SK-N-SH treated with all-trans-retinoic acid at 6 μM for 48 hours (cell line): ENCODE results near the gene SPOCK1.

Experiments
- ARNTL ChIP-seq: fragments of 450-650 bp; formaldehyde crosslinking; IDR thresholded peaks from 2 replicates; pipeline ENCODE4 v1.5.0; 2020; ENCODE audit warnings: low read depth, mild to moderate bottlenecking, moderate library complexity, borderline replicate concordance
- BACH2 ChIP-seq: fragments of 250-450 bp; sonication (Bioruptor Pico); IDR thresholded peaks from 2 replicates; pipeline ENCODE4 v1.9.0; 2021; ENCODE audit warnings: mild to moderate bottlenecking, borderline replicate concordance
- OSR1 ChIP-seq: fragments of 250-450 bp; sonication (Bioruptor Pico); IDR thresholded peaks from 2 replicates; pipeline ENCODE4 v1.8.0; 2022; ENCODE audit warnings: moderate library complexity, mild to moderate bottlenecking, inconsistent platforms
- TOX ChIP-seq: fragments of 250-450 bp; sonication (Bioruptor Pico); IDR thresholded peaks from 2 replicates; pipeline ENCODE4 v1.8.0; 2021; ENCODE audit warnings: mild to moderate bottlenecking, moderate library complexity, borderline replicate concordance
- ZNF8 ChIP-seq: fragments of 450-650 bp; formaldehyde crosslinking; IDR thresholded peaks from 2 replicates; pipeline ENCODE4 v1.5.0; 2020; ENCODE audit warnings: mild to moderate bottlenecking, moderate library complexity
- TF ChIP-seq, protein P1 (sequence below): fragments of 250-450 bp; sonication (Bioruptor Pico); IDR thresholded peaks from 2 replicates; pipeline ENCODE4 v1.8.0; 2020; ENCODE audit warnings: mild to moderate bottlenecking, moderate library complexity, borderline replicate concordance
- TF ChIP-seq, protein P2 (sequence below): fragments of 250-450 bp; sonication (Bioruptor Pico); IDR thresholded peaks from 2 replicates; pipeline ENCODE4 v1.5.0; 2020; ENCODE audit warnings: mild to moderate bottlenecking, moderate library complexity

DNA sequence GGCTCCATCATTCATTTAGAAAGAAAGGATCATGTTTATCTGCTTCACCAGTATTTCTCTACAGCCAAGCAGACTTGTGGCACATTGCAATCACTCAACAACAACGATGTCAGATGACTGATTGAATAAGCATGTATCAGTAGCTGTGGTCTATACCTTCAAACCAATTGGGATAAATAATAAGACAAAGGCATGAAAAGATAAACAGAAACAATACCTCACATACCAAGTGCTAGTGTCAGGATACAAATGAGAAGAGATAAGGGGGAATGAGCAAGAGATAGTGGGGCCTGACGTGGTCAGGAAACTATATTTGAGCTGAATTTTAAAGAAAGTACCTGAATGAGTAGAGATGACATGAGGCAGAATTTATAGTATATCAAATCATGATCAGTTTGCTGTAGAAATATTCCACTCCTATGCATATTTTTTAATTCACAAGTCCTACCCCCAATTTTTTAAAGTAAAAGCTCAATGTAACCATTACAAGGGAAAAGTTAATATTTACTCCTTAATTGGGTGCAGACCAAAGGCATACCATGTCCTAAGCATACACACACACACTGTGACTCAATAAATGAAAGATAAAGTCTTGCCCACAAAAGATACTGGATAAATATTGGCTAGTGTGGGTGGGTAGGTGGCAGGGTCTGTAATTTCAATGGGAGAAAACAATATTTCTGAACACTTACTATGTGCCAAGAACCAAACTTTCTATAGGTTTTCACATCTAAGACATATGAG lies 284.5 kb downstream of the SPOCK1 start:
- no peak for TF ChIP-seq ZNF8 (CRISPR knock-in tag)
- TF ChIP-seq, protein P1, sequence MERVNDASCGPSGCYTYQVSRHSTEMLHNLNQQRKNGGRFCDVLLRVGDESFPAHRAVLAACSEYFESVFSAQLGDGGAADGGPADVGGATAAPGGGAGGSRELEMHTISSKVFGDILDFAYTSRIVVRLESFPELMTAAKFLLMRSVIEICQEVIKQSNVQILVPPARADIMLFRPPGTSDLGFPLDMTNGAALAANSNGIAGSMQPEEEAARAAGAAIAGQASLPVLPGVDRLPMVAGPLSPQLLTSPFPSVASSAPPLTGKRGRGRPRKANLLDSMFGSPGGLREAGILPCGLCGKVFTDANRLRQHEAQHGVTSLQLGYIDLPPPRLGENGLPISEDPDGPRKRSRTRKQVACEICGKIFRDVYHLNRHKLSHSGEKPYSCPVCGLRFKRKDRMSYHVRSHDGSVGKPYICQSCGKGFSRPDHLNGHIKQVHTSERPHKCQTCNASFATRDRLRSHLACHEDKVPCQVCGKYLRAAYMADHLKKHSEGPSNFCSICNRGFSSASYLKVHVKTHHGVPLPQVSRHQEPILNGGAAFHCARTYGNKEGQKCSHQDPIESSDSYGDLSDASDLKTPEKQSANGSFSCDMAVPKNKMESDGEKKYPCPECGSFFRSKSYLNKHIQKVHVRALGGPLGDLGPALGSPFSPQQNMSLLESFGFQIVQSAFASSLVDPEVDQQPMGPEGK (CRISPR knock-in tag): no peak
- TF ChIP-seq OSR1 (CRISPR knock-in tag): no peak
- TF ChIP-seq TOX: no peak
- no peak for TF ChIP-seq BACH2
- TF ChIP-seq, protein P2, sequence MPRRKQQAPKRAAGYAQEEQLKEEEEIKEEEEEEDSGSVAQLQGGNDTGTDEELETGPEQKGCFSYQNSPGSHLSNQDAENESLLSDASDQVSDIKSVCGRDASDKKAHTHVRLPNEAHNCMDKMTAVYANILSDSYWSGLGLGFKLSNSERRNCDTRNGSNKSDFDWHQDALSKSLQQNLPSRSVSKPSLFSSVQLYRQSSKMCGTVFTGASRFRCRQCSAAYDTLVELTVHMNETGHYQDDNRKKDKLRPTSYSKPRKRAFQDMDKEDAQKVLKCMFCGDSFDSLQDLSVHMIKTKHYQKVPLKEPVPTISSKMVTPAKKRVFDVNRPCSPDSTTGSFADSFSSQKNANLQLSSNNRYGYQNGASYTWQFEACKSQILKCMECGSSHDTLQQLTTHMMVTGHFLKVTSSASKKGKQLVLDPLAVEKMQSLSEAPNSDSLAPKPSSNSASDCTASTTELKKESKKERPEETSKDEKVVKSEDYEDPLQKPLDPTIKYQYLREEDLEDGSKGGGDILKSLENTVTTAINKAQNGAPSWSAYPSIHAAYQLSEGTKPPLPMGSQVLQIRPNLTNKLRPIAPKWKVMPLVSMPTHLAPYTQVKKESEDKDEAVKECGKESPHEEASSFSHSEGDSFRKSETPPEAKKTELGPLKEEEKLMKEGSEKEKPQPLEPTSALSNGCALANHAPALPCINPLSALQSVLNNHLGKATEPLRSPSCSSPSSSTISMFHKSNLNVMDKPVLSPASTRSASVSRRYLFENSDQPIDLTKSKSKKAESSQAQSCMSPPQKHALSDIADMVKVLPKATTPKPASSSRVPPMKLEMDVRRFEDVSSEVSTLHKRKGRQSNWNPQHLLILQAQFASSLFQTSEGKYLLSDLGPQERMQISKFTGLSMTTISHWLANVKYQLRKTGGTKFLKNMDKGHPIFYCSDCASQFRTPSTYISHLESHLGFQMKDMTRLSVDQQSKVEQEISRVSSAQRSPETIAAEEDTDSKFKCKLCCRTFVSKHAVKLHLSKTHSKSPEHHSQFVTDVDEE (CRISPR knock-in tag): no peak
- TF ChIP-seq ARNTL (CRISPR knock-in tag): no peak
